Left lung (tissue), 10 donors: Measurements from ENCODE around the gene SNTG2. TPM values are rescaled to one million over a fixed set of nuclear protein-coding genes. Genes with fewer than 3 reads are reported as not detected.

Experiments
- ATAC-seq: fragments of 200-7000 bp; cut with Tn5 transposase; one replicate; pipeline ENCODE4 v1.9.1; 2020; ENCODE audit warnings: moderate library complexity
- DNase-seq, 4 donors: peaks; one replicate each; pipeline ENCODE4 v3.0.0-alpha.2; 2013 to 2020
- H3K27ac ChIP-seq, 2 donors: fragments of 200-600 bp; sonication (generic) in 1 of 2; one replicate each; pipeline versions ENCODE4 v1.5.0 to v1.8.0; 2020 to 2021
- H3K27me3 ChIP-seq, 2 donors: fragments of 200-600 bp; sonication (generic) in 1 of 2; one replicate each; pipeline versions ENCODE4 v1.5.0 to v1.8.0; 2020 to 2021
- H3K36me3 ChIP-seq, 2 donors: fragments of 200-600 bp; sonication (generic) in 1 of 2; one replicate each; pipeline versions ENCODE4 v1.5.0 to v1.8.0; 2020 to 2021
- H3K4me1 ChIP-seq, 2 donors: fragments of 200-600 bp; one replicate each; pipeline ENCODE4 v1.8.0; 2021
- H3K4me3 ChIP-seq, 2 donors: fragments of 200-600 bp; sonication (generic) in 1 of 2; one replicate each; pipeline versions ENCODE4 v1.5.0 to v1.8.0; 2020 to 2021; ENCODE audit warnings: mild to moderate bottlenecking in 1 of 2
- H3K9me3 ChIP-seq, 2 donors: fragments of 200-600 bp; sonication (generic) in 1 of 2; one replicate each; pipeline versions ENCODE4 v1.5.0 to v1.8.0; 2020 to 2021
- intact Hi-C, 2 donors: fragments of 100-400 bp; cut with DNase I; formaldehyde crosslinking; loops; one replicate each; pipeline versions ENCODE4 v1.11.2 to v1.14.2; 2022
- polyA plus RNA-seq, 6 donors: library from polyadenylated mRNA; unstranded; fragments of 120-200 nt; gene quantifications; one replicate each; pipeline ENCODE4 v1.2.1, GENCODE V29; 2013; ENCODE audit not compliant: insufficient read length in 6 of 6
- total RNA-seq, 2 donors: library from RNA; stranded (reverse); fragmentation: NEBNext Ultra II Directional; extraction: Animal tissue kit (Norgen Biotek cat#: 25700); gene quantifications; one replicate each; pipeline ENCODE4 v1.2.1, GENCODE V29; 2021
- TF ChIP-seq, protein P1 (sequence below), 2 donors: fragments of 200-600 bp; sonication (generic) in 1 of 2; IDR thresholded peaks; one replicate each; pipeline versions ENCODE4 v1.5.0 to v1.8.0; 2021; ENCODE audit warnings: antibody characterized with exemption in 2 of 2
- donor health status: DM: no; HTN: yes; CAD: no.
- donor health status: DM: no; HTN: no; CAD: no.

Gene SNTG2
- total and polyA plus RNA-seq, 8 donors: 0.24 to 3.2 (median 0.64) TPM

DNA sequence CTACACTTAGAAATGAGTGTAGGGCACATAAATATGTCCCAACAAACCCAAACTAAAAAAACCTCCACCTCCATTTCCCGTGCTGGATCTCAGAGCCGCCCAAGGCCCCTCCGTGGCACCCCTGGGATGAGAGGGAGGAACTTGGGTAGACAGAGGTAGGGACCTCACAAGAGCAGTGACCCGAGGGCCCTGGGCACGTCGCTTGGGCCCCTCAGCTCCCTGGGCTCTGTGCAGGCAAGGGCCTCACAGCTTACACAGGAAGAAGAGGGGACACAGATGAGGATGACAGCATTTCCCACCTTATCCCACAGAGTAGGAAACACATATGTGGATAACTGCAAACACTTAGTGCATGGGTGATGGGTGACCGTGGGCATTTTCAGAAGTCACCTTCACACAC lies 368.7 kb downstream of the SNTG2 start:
- Histone ChIP-seq H3K9me3 (no peaks in the 10 kb centered on the region), H3K4me1 (no peaks in the 10 kb centered on the region), H3K36me3 (no peaks in the 10 kb centered on the region), H3K27me3 (no peaks in the 10 kb centered on the region), H3K27ac (no peak overlapping the region), H3K4me3 (no peak overlapping the region)
- TF ChIP-seq, protein P1, sequence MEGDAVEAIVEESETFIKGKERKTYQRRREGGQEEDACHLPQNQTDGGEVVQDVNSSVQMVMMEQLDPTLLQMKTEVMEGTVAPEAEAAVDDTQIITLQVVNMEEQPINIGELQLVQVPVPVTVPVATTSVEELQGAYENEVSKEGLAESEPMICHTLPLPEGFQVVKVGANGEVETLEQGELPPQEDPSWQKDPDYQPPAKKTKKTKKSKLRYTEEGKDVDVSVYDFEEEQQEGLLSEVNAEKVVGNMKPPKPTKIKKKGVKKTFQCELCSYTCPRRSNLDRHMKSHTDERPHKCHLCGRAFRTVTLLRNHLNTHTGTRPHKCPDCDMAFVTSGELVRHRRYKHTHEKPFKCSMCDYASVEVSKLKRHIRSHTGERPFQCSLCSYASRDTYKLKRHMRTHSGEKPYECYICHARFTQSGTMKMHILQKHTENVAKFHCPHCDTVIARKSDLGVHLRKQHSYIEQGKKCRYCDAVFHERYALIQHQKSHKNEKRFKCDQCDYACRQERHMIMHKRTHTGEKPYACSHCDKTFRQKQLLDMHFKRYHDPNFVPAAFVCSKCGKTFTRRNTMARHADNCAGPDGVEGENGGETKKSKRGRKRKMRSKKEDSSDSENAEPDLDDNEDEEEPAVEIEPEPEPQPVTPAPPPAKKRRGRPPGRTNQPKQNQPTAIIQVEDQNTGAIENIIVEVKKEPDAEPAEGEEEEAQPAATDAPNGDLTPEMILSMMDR (IDR thresholded peaks at IDR 0.05): no peak
- intact Hi-C loops: no loop called here
- ATAC-seq (no peak), DNase-seq (no peak)

DNA sequence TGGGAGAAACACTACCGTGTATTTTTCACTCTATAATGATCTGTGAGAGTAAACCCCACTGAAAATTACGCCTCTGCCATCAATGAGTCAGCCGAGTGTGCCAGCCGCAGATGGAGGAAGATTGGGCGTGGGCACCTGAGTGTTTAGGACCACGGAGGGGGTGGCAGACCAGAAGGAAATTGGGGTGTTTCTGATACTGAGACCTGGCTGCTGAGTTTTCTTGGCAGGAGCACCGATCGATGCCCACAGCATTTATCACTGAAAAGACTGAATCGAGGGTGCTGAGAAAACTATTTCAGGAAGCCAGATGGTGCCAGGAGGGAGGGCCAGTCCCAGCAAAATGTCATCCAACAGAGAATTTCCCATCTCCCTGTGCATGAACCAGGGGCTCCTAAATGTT lies 370.7 kb downstream of the SNTG2 start:
- no peak for ATAC-seq

DNA sequence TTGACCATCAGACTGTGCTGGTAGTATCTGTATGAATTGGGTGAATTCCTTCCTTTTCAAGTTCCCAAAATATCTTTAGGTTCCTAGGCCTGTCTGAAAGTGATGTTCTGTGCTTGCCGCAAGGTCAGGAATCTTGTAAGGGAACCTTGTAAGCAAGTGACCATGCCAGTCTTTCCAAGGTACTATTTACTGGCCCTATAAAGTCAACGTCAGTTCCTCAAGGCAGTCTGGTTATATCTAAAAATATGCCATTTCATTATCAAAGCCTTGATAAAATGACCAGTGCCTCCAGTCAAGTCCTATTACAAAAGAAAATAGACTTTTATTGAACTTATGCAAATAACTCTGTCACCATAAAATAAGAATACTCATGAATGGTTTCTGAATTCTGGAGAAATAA lies 374.2 kb downstream of the SNTG2 start:
- no peaks in the 10 kb centered on the region for H3K4me1 ChIP-seq
- TF ChIP-seq, protein P1 (IDR thresholded peaks at IDR 0.05): no peak
- H3K4me3 ChIP-seq: no peak overlapping the region
- H3K27ac ChIP-seq: no peak overlapping the region
- no peaks in the 10 kb centered on the region for H3K27me3 ChIP-seq
- DNase-seq: no peak
- H3K36me3 ChIP-seq: no peaks in the 10 kb centered on the region
- ATAC-seq: no peak
- no peaks in the 10 kb centered on the region for H3K9me3 ChIP-seq
- intact Hi-C loops: no loop called here

More for the DNA sequence above, 370.7 kb downstream of the SNTG2 start:
- Histone ChIP-seq H3K4me3 (no peak overlapping the region), H3K27ac (no peak overlapping the region), H3K27me3 (no peaks in the 10 kb centered on the region), H3K4me1 (no peaks in the 10 kb centered on the region), H3K36me3 (no peaks in the 10 kb centered on the region), H3K9me3 (no peaks in the 10 kb centered on the region)
- TF ChIP-seq, protein P1 (IDR thresholded peaks at IDR 0.05): no peak
- DNase-seq: no peak
- intact Hi-C loops: no loop called here

DNA sequence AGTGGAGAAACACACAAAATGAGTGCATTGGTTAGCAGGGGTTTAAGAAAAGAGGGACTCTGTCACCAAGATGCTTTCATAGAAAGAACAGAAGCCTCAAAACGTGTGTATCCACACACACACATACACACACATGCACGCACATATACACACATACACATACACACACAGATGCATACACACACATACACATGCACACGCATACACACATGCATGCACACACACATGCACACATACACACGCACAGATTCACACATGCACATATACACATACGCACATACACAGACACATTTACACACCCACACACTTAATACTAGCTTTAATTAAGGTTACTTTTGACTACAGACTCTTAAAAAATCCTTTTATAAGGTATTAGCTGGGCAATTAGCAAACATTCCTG lies 378.0 kb downstream of the SNTG2 start:
- H3K36me3 ChIP-seq: no peaks in the 10 kb centered on the region
- no peaks in the 10 kb centered on the region for H3K27me3 ChIP-seq
- H3K4me3 ChIP-seq: no peak overlapping the region
- DNase-seq (no peak), ATAC-seq (no peak)
- intact Hi-C loops: no loop called here
- TF ChIP-seq, protein P1 (IDR thresholded peaks at IDR 0.05): no peak
- H3K4me1 ChIP-seq: no peaks in the 10 kb centered on the region
- H3K27ac ChIP-seq: no peak overlapping the region
- no peaks in the 10 kb centered on the region for H3K9me3 ChIP-seq

DNA sequence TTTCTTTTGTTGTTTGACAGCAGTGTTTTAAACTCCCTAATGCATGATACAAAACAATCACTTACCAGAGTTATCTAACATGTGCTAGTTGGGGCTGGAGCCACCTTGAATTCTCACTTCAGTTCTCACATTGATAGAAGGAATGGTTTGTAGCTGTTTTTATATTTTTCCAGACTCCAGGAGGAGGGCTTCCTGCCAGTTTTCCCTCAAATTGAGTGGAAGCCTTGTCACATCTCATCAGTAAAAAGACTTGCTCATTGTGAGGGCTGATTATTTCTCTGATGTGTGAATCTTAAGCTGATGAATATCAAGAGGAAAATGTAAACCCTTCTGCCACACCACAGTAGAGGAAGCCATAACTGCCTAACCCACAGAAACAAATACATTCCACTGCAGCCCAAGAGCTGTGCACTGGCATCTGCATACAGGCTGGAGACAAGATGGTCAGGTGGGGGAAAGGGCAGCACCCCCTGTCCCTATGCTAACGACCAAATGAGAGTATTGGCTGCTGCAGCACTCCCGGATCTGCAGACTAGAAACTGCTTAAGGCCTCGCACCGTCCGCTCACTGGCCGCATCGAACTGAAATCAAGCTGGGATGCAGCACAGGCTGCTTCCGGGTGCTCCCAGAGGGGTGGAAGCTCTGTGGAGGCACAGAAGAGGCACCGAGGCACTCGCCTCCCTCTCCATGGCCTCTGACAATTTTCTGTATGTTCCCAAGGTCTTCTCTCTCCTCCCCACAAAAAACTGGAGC lies 388.9 kb downstream of the SNTG2 start:
- no peak overlapping the region for H3K4me3 ChIP-seq
- TF ChIP-seq, protein P1 (IDR thresholded peaks at IDR 0.05): no peak
- H3K27ac ChIP-seq: no peak overlapping the region
- no peaks in the 10 kb centered on the region for H3K27me3 ChIP-seq
- H3K4me1 ChIP-seq: no peaks in the 10 kb centered on the region
- no peaks in the 10 kb centered on the region for H3K36me3 ChIP-seq
- ATAC-seq (no peak), DNase-seq (peak in 1 of 4 donors; percentile 51)
- H3K9me3 ChIP-seq: peaks cover 0 to 3% of the 10 kb centered on the region in 2 donors
- intact Hi-C loops: no loop called here
